DOHH2 (cell line): Measurements from ENCODE around the gene CFAP100.

ENCODE experiments used
- H3F3A ChIP-seq: fragments of 200-600 bp; sonication (generic), shearing (Covaris generic); 2 replicates; pipeline ENCODE4 v1.6.0; 2016; ENCODE audit warnings: antibody characterized with exemption, mild to moderate bottlenecking; ENCODE audit not compliant: control insufficient read depth, insufficient read depth
- H3K27ac ChIP-seq: fragments of 200-600 bp; sonication (generic); 2 replicates; pipeline ENCODE4 v1.5.1; 2014; ENCODE audit warnings: low read depth, mild to moderate bottlenecking, low read length, moderate library complexity
- H3K27me3 ChIP-seq: fragments of 200-600 bp; sonication (generic); 2 replicates; pipeline ENCODE4 v1.6.1; 2014; ENCODE audit warnings: mild to moderate bottlenecking, low read length, mixed read lengths; ENCODE audit not compliant: control insufficient read depth
- H3K36me3 ChIP-seq: fragments of 200-600 bp; sonication (generic); 2 replicates; pipeline ENCODE4 v1.6.1; 2014; ENCODE audit warnings: mild to moderate bottlenecking, low read length, moderate library complexity, mixed read lengths; ENCODE audit not compliant: control insufficient read depth
- H3K4me1 ChIP-seq: fragments of 200-600 bp; sonication (generic); 2 replicates; pipeline ENCODE4 v1.6.1; 2014; ENCODE audit warnings: mild to moderate bottlenecking, low read length, mixed read lengths; ENCODE audit not compliant: control insufficient read depth
- H3K4me2 ChIP-seq: fragments of 200-600 bp; sonication (generic); 2 replicates; pipeline ENCODE4 v1.6.0; 2014; ENCODE audit warnings: mild to moderate bottlenecking, low read length, moderate library complexity
- H3K4me3 ChIP-seq: fragments of 200-600 bp; sonication (generic); 2 replicates; pipeline ENCODE4 v1.5.1; 2014; ENCODE audit warnings: mild to moderate bottlenecking, low read length, mixed read lengths
- H3K79me2 ChIP-seq: fragments of 200-600 bp; sonication (generic); 2 replicates; pipeline ENCODE4 v1.6.1; 2014; ENCODE audit warnings: mild to moderate bottlenecking, low read length, mixed read lengths; ENCODE audit not compliant: control insufficient read depth
- H3K9me2 ChIP-seq: fragments of 200-600 bp; sonication (generic); replicated peaks from 2 replicates; pipeline ENCODE4 v1.6.1; 2014; ENCODE audit warnings: mild to moderate bottlenecking, low read length, mixed read lengths; ENCODE audit not compliant: control insufficient read depth
- H3K9me3 ChIP-seq: fragments of 200-600 bp; sonication (generic); 2 replicates; pipeline ENCODE4 v1.6.1; 2014; ENCODE audit warnings: antibody characterized with exemption, low read length, mixed read lengths; ENCODE audit not compliant: control insufficient read depth, insufficient read depth
- H4K20me1 ChIP-seq: fragments of 200-600 bp; sonication (generic); 2 replicates; pipeline ENCODE4 v1.6.0; 2014; ENCODE audit warnings: low read depth, mild to moderate bottlenecking, antibody characterized with exemption, low read length, moderate library complexity; ENCODE audit not compliant: control insufficient read depth, insufficient read depth
- EZH2phosphoT487 ChIP-seq: fragments of 200-600 bp; sonication (generic); IDR thresholded peaks from 2 replicates; pipeline ENCODE4 v1.6.1; 2017; ENCODE audit warnings: borderline replicate concordance, mild to moderate bottlenecking, antibody characterized with exemption, low read length, moderate library complexity, mixed read lengths
- TF ChIP-seq, protein P1 (sequence below): fragments of 200-600 bp; sonication (generic); IDR thresholded peaks from one replicate; pipeline ENCODE4 v1.5.1; 2014; ENCODE audit warnings: antibody characterized with exemption, mild to moderate bottlenecking, low read depth, low read length; ENCODE audit not compliant: poor library complexity, severe bottlenecking

The CFAP100 gene

DNA sequence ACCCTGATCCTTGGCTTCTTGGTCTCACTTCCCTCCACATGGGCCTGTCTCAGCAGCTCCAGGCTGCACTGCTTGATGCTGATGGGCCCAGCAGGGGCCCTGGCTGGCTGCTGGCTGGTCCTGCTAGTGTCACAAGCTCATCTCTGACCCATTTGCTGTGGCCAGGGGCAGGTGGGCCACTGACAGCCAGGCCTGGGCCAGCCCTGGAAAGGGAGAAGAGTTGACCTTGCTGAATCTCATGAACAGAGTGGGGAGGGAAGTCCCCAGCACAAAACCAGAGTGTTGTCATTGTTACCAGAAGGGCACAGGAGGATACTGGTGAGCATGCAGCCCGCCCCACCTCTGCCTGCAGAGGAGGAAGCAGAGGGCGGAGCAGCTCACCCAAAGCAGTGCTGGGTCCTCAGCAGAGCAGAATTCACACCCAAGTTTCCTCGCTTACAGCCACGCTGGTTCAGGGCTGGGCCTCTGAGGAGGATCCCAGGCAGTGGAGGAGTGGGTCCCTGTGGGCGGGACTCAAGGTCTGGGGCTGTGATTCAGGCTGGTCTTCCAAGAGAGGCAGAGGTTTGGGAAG, 29.9 kb upstream of the CFAP100 start:
- H3K27ac ChIP-seq = no peak overlapping the region
- H3F3A ChIP-seq = no peaks in the 10 kb centered on the region
- H3K4me3 ChIP-seq = no peak overlapping the region
- no peak overlapping the region for H3K4me2 ChIP-seq
- no peaks in the 10 kb centered on the region for H3K36me3 ChIP-seq
- peaks cover 7% of the 10 kb centered on the region for H3K4me1 ChIP-seq
- no peaks in the 10 kb centered on the region for H4K20me1 ChIP-seq
- TF ChIP-seq, protein P1, sequence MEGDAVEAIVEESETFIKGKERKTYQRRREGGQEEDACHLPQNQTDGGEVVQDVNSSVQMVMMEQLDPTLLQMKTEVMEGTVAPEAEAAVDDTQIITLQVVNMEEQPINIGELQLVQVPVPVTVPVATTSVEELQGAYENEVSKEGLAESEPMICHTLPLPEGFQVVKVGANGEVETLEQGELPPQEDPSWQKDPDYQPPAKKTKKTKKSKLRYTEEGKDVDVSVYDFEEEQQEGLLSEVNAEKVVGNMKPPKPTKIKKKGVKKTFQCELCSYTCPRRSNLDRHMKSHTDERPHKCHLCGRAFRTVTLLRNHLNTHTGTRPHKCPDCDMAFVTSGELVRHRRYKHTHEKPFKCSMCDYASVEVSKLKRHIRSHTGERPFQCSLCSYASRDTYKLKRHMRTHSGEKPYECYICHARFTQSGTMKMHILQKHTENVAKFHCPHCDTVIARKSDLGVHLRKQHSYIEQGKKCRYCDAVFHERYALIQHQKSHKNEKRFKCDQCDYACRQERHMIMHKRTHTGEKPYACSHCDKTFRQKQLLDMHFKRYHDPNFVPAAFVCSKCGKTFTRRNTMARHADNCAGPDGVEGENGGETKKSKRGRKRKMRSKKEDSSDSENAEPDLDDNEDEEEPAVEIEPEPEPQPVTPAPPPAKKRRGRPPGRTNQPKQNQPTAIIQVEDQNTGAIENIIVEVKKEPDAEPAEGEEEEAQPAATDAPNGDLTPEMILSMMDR = no peak
- TF ChIP-seq EZH2phosphoT487 = no peak
- H3K27me3 ChIP-seq = peaks cover 3% of the 10 kb centered on the region; the same call in 1 of the 2 replicates
- H3K9me3 ChIP-seq = no peaks in the 10 kb centered on the region
- no peaks in the 10 kb centered on the region for H3K9me2 ChIP-seq
- H3K79me2 ChIP-seq = no peaks in the 10 kb centered on the region

DNA sequence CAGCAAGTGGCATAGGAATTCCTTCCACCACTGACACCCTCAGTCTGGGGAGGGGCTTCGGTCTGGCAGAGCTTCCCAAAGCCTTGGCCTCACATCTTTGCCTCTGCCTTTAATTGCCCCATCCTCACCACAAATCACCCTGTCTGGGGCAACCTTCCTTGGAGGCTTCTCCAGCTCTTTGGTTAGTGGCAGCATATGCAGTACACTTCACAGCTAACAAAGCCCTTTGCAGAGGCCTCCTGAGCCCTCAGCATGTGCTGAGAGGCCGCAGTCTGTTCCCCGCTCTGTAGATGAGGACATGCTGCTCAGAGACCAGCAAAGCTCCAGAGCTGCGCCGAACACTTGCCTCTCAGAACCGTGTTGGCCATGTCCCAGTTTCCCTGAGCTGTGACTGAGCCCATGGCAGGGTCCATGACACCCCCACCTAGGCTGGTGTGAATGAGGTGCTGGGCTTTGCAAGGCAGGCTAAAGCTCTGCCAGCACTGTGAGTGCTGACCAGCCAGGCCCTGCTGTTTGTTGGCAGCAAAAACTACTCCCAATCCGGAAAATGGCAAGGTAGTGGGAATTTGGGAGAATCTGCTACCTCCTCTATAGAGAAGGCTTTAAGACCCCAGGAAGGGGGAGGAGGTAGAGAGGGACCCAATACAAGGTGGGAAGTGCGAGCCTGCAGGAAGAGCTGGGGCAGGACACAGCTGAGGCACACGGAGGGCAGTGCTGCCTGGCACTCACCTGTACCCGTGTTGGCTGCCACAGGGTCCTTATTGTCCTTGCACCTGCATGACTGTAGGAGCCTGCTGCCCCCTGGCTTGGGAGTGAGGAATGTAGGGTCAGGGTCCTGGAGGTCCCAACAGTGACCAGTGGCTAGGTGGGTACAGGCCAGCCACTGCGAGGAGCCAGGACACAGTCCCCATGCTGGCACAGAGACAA, 29.1 kb upstream of the CFAP100 start:
- H3F3A ChIP-seq = no peaks in the 10 kb centered on the region
- H3K27me3 ChIP-seq = peaks cover 3% of the 10 kb centered on the region; the same call in 1 of the 2 replicates
- no peaks in the 10 kb centered on the region for H3K36me3 ChIP-seq
- H3K4me1 ChIP-seq = peaks cover 7% of the 10 kb centered on the region
- H3K4me3 ChIP-seq = no peak overlapping the region
- no peaks in the 10 kb centered on the region for H3K79me2 ChIP-seq
- TF ChIP-seq, protein P1 = no peak
- no peak for TF ChIP-seq EZH2phosphoT487
- H3K9me2 ChIP-seq = no peaks in the 10 kb centered on the region
- no peak overlapping the region for H3K4me2 ChIP-seq
- no peaks in the 10 kb centered on the region for H3K9me3 ChIP-seq
- H4K20me1 ChIP-seq = no peaks in the 10 kb centered on the region
- no peak overlapping the region for H3K27ac ChIP-seq

DNA sequence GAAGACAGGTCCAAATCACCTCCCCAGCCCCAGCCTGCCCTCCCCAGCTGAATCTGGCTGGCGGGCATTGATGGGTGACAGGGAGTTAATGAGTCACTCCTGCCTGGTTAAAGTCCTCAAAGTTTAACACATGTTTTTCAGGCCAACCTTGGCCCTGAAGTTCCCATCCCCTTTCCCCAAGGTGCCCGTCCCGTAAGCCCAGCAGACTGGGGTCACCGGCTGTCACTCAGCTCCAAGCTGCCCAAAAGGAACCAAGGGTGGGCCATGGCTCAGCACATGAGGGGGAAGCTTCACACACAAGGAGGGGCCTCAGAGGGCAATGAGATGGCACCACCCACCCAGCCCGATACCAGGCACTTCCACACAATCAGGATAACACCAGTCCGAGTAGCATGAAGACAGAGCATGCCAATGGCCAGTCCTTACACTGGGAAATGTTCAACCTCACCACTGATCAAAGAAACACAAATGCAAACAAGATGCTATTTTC, 27.3 kb upstream of the CFAP100 start:
- H3K9me3 ChIP-seq = no peaks in the 10 kb centered on the region
- H3K9me2 ChIP-seq = no peaks in the 10 kb centered on the region
- no peaks in the 10 kb centered on the region for H3K79me2 ChIP-seq
- no peaks in the 10 kb centered on the region for H3F3A ChIP-seq
- no peaks in the 10 kb centered on the region for H4K20me1 ChIP-seq
- no peaks in the 10 kb centered on the region for H3K27me3 ChIP-seq
- peaks cover 7% of the 10 kb centered on the region for H3K4me1 ChIP-seq
- no peak overlapping the region for H3K27ac ChIP-seq
- H3K4me3 ChIP-seq = no peak overlapping the region
- TF ChIP-seq EZH2phosphoT487 = no peak
- TF ChIP-seq, protein P1 = no peak
- no peaks in the 10 kb centered on the region for H3K36me3 ChIP-seq
- no peak overlapping the region for H3K4me2 ChIP-seq
